IMR-90 (cell line): ENCODE data around the gene CCDC43. TPM values are rescaled to one million over a fixed set of nuclear protein-coding genes. Genes with fewer than 3 reads are reported as not detected.
"Not testable (repeated sequence)": the region's sequence is repeated elsewhere in the genome, so short reads cannot be mapped to it uniquely, and the experiment has no call there.

Experiments
- ATAC-seq: fragments of 200-7000 bp; cut with Tn5 transposase; 2 replicates; pipeline ENCODE4 v1.9.1; 2020; ENCODE audit warnings: low read depth, mild to moderate bottlenecking, moderate library complexity
- BruUV-seq: library from RNA; stranded (reverse); fragments of 400-500 nt; replicated peaks from 2 replicates; lab custom pipeline; 2021; lab: Mats Ljungman, UMichigan
- CTCF ChIA-PET: fragments of 300-600 bp; formaldehyde crosslinking; extraction: SDS; loops from one replicate; lab custom pipeline; 2021; ENCODE audit warnings: antibody characterized with exemption; lab: Yijun Ruan, JAX
- POLR2A ChIA-PET: fragments of 300-600 bp; sonication (Branson Sonifier 250); formaldehyde crosslinking; loops from one replicate; lab custom pipeline; 2022; ENCODE audit warnings: antibody characterized with exemption; ENCODE audit not compliant: unreplicated experiment; lab: Charles Lee
- DNase-seq: peaks from one replicate; pipeline ENCODE4 v3.0.0; 2013
- H2AFZ ChIP-seq: replicated peaks from 2 replicates; pipeline ENCODE3; 2013; ENCODE audit warnings: low read length, mild to moderate bottlenecking; ENCODE audit not compliant: poor library complexity
- H2AK5ac ChIP-seq: 2 replicates; pipeline ENCODE4 v1.6.1; 2013; ENCODE audit warnings: low read depth, low read length, inconsistent platforms
- H2AK9ac ChIP-seq: replicated peaks from 2 replicates; pipeline ENCODE3; 2013; ENCODE audit warnings: mild to moderate bottlenecking, low read depth, low read length, moderate library complexity; ENCODE audit not compliant: poor library complexity
- H2BK120ac ChIP-seq: 2 replicates; pipeline ENCODE4 v1.6.1; 2013; ENCODE audit warnings: low read depth, low read length, inconsistent platforms
- H2BK15ac ChIP-seq: 3 replicates; pipeline ENCODE4 v1.6.1; 2013; ENCODE audit warnings: low read depth, low read length, inconsistent platforms
- H2BK20ac ChIP-seq: 2 replicates; pipeline ENCODE4 v1.6.1; 2013; ENCODE audit warnings: low read depth, mild to moderate bottlenecking, inconsistent platforms, low read length, moderate library complexity
- H2BK5ac ChIP-seq: 2 replicates; pipeline ENCODE4 v1.6.1; 2013; ENCODE audit warnings: mild to moderate bottlenecking, low read depth, low read length, inconsistent platforms; ENCODE audit not compliant: poor library complexity, severe bottlenecking
- H3K14ac ChIP-seq: replicated peaks from 2 replicates; pipeline ENCODE4 v1.6.1; 2013; ENCODE audit warnings: low read depth, low read length, inconsistent platforms
- H3K18ac ChIP-seq: 2 replicates; pipeline ENCODE4 v1.6.1; 2013; ENCODE audit warnings: low read depth, low read length, control low read depth
- H3K23ac ChIP-seq: 2 replicates; pipeline ENCODE4 v1.6.1; 2013; ENCODE audit warnings: low read depth, low read length, inconsistent platforms
- H3K27ac ChIP-seq: 2 replicates; pipeline ENCODE4 v1.5.1; 2013; ENCODE audit warnings: mild to moderate bottlenecking, control low read depth, low read length; ENCODE audit not compliant: insufficient read depth
- H3K27me3 ChIP-seq: 2 replicates; pipeline ENCODE4 v1.6.1; 2013; ENCODE audit warnings: low read length; ENCODE audit not compliant: control insufficient read depth, insufficient read depth
- H3K36me3 ChIP-seq: 2 replicates; pipeline ENCODE4 v1.6.1; 2013; ENCODE audit warnings: low read length, mixed read lengths; ENCODE audit not compliant: control insufficient read depth, insufficient read depth
- H3K4ac ChIP-seq: 2 replicates; pipeline ENCODE4 v1.6.1; 2013; ENCODE audit warnings: low read depth, low read length, inconsistent platforms
- H3K4me1 ChIP-seq: 2 replicates; pipeline ENCODE4 v1.6.1; 2013; ENCODE audit warnings: low read length, mixed read lengths; ENCODE audit not compliant: control insufficient read depth, insufficient read depth
- H3K4me2 ChIP-seq: 2 replicates; pipeline ENCODE4 v1.6.1; 2013; ENCODE audit warnings: low read depth, mild to moderate bottlenecking, control low read depth, low read length, moderate library complexity
- H3K4me3 ChIP-seq: 2 replicates; pipeline ENCODE4 v1.5.1; 2013; ENCODE audit warnings: low read depth, mild to moderate bottlenecking, control low read depth, low read length, moderate library complexity; ENCODE audit not compliant: insufficient read depth
- H3K56ac ChIP-seq: 2 replicates; pipeline ENCODE4 v1.6.1; 2013; ENCODE audit warnings: low read length, inconsistent platforms; ENCODE audit not compliant: insufficient read depth; ENCODE audit errors: extremely low read depth
- H3K79me1 ChIP-seq, 2 experiments: 2 replicates each; pipeline ENCODE4 v1.6.1; 2013; ENCODE audit warnings: low read length in 2 of 2, inconsistent platforms in 1 of 2, low read depth in 1 of 2
- H3K9ac ChIP-seq: 2 replicates; pipeline ENCODE4 v1.6.1; 2013; ENCODE audit warnings: low read depth, low read length, control low read depth
- H3K9me1 ChIP-seq: 2 replicates; pipeline ENCODE4 v1.6.1; 2013; ENCODE audit warnings: low read length, inconsistent platforms; ENCODE audit not compliant: insufficient read depth
- H3K9me3 ChIP-seq: 2 replicates; pipeline ENCODE4 v1.6.1; 2013; ENCODE audit warnings: low read length; ENCODE audit not compliant: control insufficient read depth, insufficient read depth
- H4K20me1 ChIP-seq: 2 replicates; pipeline ENCODE4 v1.6.1; 2013; ENCODE audit warnings: low read length, inconsistent platforms; ENCODE audit not compliant: insufficient read depth
- H4K5ac ChIP-seq: 2 replicates; pipeline ENCODE4 v1.6.1; 2013; ENCODE audit warnings: mild to moderate bottlenecking, low read depth, low read length, control low read depth
- H4K8ac ChIP-seq, 2 experiments: 2 replicates each; pipeline ENCODE4 v1.6.1; 2013; ENCODE audit warnings: low read depth in 2 of 2, low read length in 2 of 2, control low read depth in 1 of 2, inconsistent platforms in 1 of 2
- H4K91ac ChIP-seq: 2 replicates; pipeline ENCODE4 v1.6.1; 2013; ENCODE audit warnings: low read depth, low read length, inconsistent platforms; ENCODE audit not compliant: insufficient read depth
- WGBS, 2 experiments: methylation state at CpG; one replicate each; pipeline versions ENCODE4 v1.1.5 to v1.1.7; 2013; ENCODE audit warnings: missing lambda C conversion rate in 2 of 2; ENCODE audit not compliant: insufficient read length in 1 of 2; ENCODE audit errors: extremely low coverage in 2 of 2; 5-methylcytosine and 5-hydroxymethylcytosine counted together
- dilution Hi-C: fragments of 300-500 bp; cut with HindIII; formaldehyde crosslinking; loops from one replicate; pipeline ENCODE4 v1.14.3; 2018; ENCODE audit warnings: low sequenced_read_pairs; ENCODE audit not compliant: unreplicated experiment
- in situ Hi-C: fragments of 300-500 bp; cut with MboI; formaldehyde crosslinking; loops from 3 replicates; pipeline ENCODE4 v1.14.3; 2019; ENCODE audit warnings: low sequenced_read_pairs, inconsistent platforms, mixed read lengths
- intact Hi-C: fragments of 100-400 bp; cut with micrococcal nuclease; formaldehyde crosslinking; loops from 2 replicates; pipeline ENCODE4 v1.10.0; 2022
- polyA plus RNA-seq, 3 experiments: library from polyadenylated mRNA; depleted of rRNA; stranded (reverse); fragments of >200 nt; gene quantifications; 2 replicates each; pipeline ENCODE4 v1.2.3, GENCODE V29; 2012; ENCODE audit warnings: low replicate concordance in 1 of 3
- total RNA-seq: library from RNA; depleted of rRNA; stranded (reverse); fragments of >200 nt; gene quantifications from 2 replicates; pipeline ENCODE4 v1.2.3, GENCODE V29; 2012

CCDC43 gene
- total and polyA plus RNA-seq, 2 of the 4 experiments (the other 2 are of a cell fraction), result 11.3 to 20.8 TPM

GRCh38 chr17:44634401-44634800 is 55.2 kb downstream of the CCDC43 start:
- H2BK20ac ChIP-seq, H3K9me3 ChIP-seq, H2AFZ ChIP-seq, H4K5ac ChIP-seq, H2BK120ac ChIP-seq, H2BK15ac ChIP-seq, H3K4me2 ChIP-seq, H3K23ac ChIP-seq, H2BK5ac ChIP-seq, H2AK9ac ChIP-seq, H3K4me1 ChIP-seq, H3K4ac ChIP-seq, BruUV-seq, H2AK5ac ChIP-seq, H3K14ac ChIP-seq, ATAC-seq, H3K79me1 ChIP-seq, H3K27me3 ChIP-seq, H3K18ac ChIP-seq, H3K56ac ChIP-seq, H4K8ac ChIP-seq, H3K27ac ChIP-seq, H3K9me1 ChIP-seq, H3K36me3 ChIP-seq, H4K91ac ChIP-seq, POLR2A ChIA-PET, H3K9ac ChIP-seq, H4K20me1 ChIP-seq, DNase-seq, dilution Hi-C loops, H3K4me3 ChIP-seq: not testable (repeated sequence)
- in situ Hi-C loops, result loop anchor here (5.0 to 25.0 kb wide), 2 partner anchors 102 to 422 kb away; partner anchors contain the start of gene UBTF
- CTCF ChIA-PET, result interaction anchor here (0.8 to 2.4 kb wide), 2 partner anchors 100 to 432 kb away, joined by 5 to 12 read pairs; no protein-coding TSS in a partner anchor
- intact Hi-C loops, result loop anchor here (2.0 kb wide), 1 partner anchor 68 kb away; no protein-coding TSS in a partner anchor
- no CpG with 5 or more reads among the region's 4 CpGs for WGBS, 2 experiments
